CD4-positive, alpha-beta T cell treated with Interleukin-4 for 4 hours (primary cell): Measurements from ENCODE around the gene TRIM73.
"Not testable (repeated sequence)": the region's sequence is repeated elsewhere in the genome, so short reads cannot be mapped to it uniquely, and the experiment has no call there.

Source experiments
- DNase-seq: peaks from one replicate; pipeline ENCODE4 v3.0.0-alpha.2; 2020

Gene TRIM73

GRCh38 chr7:75415829-75416373 is 20.5 kb downstream of the TRIM73 start:
- DNase-seq = not testable (repeated sequence)

DNA sequence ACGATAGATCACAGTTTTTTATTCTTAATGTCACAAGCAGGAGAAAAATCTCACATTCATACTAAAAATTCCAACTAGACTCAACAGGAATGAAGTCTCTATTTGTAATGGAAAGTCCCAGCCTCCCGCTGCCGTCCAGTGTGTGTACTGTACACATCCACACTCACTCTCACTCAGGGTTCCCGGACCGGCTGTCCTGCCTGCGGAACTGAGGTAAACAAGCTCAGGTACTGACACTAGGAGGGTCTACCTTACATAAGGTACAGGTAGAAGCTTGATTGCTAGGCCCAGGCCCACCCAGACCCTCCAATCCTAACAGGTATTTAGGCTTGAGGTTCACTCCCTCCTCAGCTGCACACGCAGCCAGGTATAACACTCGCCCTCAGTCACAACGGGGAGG is 21.4 kb downstream of the TRIM73 start:
- not testable (repeated sequence) for DNase-seq

DNA sequence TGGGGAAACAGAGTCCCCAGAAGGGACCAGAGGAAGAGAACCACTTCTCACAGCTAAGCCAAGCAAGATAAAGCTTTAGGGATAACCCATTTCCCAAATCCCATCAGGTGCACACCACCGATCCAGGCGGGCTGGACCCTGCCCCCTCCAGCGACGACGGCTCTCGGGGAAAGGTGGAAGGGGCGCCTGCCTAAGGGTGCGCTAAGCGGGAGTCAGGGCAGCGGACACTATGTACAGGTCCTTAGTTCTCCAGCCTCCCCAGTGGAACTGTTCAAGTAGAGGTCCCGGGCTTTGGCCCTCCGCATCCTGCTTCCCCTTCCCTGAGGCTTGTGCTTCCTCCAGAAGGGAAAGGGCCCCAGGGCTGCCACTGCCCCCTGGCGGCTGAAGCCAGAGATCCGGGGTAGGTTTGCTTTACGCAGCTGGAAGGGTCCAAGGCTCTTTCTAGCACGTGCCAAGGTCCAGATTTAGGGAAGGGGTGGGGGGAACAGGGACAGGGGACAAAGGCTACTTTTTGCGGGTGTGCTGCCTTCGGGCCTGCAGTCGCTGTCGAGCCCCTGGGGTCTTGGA is 22.9 kb downstream of the TRIM73 start:
- not testable (repeated sequence) for DNase-seq

DNA sequence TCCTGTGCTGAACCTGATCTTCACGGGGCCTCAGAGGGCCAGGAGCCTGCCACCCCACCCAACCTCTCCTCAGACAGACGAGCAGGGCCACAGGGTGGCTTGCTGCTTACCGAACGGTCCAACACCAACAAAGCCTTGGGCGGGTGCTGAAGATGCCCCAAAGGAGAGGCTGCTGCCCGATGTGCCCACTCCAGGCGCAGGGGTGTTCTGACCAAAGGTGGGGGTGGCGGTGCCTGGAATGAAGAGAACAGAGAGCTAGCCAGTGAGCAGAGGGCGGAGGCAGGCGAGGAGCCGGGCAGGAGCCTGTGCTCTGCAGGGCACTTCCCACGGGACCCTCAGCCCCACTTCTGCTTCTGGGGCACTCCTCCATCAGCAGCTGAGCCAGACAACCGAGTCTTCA is 23.8 kb downstream of the TRIM73 start:
- not testable (repeated sequence) for DNase-seq

DNA sequence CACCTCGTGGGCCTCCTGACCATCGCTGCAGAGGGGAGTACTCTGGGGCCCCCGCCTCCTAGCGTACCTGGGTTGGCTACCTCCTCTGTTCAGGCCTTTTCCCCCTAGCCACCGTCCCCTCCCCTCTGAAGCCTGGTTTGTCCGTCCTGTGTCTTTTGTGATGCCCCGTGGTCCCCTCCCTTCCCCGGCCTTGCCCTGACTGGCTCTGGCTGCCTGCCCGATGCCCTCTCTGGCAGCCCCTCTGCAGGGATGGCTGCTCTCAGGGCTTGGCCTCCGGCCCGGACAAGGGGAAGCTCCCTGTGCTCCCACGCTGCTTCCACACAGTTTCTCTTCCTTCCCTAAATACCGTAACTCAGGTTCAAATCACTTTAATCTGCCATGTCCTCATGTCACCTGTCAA is 24.3 kb downstream of the TRIM73 start:
- not testable (repeated sequence) for DNase-seq

GRCh38 chr7:75420152-75420551 is 24.7 kb downstream of the TRIM73 start:
- DNase-seq = not testable (repeated sequence)

DNA sequence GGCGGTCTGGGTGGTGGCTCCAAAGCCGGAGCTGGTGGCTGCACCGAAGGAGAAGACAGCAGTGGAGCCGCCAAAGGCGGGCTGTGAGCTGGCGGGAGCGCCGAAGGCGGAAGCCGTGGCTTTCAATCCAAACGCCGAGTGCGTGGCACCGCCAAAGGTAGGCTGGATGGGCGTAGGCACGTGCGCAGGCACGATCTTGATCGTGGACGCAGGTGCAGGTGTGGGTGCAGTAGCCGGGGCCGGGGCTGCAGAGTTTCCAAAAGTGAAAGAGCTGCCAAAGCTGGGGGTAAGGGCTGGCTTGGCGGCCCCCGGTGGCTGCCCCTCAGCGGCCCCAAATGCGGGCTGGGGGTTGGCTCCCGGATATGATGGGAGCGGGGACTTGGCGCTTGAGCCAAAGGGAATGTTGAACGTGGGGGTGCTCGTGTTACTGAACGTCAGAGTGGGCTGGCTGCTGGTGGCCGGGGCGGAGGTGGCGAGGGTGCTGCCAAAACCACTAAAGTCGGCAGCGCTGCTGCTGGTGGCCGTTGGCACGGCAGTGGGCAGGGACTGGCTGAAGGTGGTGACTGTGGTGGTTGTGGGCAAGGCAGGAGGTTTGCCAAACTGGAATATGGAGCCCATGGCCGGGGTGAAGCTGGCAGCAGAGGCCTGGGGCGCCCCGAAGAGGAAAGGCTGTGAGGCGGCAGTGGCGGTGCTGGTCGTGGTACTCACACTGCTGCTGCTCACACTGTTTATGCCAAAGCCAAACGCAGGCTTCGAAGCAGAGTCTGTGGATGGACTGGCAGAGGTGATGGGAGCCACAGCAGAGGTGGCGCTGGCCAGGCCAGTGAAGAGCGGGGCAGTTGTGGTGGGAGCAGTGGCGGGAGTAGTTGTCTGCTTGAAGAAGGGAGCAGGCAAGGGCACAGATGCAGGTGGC is 26.6 kb downstream of the TRIM73 start:
- DNase-seq = not testable (repeated sequence)

- DNase-seq = not testable (repeated sequence)
These were observed 28.1 kb downstream of the TRIM73 start for GRCh38 chr7:75423481-75423880.

DNA sequence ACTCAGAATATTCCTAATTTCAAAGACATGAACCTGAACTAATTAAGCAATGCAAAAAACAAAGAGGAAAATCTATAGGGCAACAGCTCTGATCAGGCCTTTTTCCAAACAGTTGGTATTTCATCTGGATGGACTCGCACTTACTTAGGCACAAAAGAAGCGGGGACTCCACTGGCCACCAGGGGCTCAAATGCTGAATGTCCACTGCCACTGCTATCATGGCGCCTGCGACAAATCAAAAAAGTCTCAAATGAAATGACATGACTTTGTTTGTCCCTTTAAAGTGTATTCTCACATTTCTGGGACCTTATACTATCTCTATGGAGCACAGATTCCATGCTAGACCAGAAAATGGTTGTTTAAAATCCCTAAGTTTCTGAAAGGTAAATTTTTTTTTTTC is 43.6 kb downstream of the TRIM73 start:
- not testable (repeated sequence) for DNase-seq

DNA sequence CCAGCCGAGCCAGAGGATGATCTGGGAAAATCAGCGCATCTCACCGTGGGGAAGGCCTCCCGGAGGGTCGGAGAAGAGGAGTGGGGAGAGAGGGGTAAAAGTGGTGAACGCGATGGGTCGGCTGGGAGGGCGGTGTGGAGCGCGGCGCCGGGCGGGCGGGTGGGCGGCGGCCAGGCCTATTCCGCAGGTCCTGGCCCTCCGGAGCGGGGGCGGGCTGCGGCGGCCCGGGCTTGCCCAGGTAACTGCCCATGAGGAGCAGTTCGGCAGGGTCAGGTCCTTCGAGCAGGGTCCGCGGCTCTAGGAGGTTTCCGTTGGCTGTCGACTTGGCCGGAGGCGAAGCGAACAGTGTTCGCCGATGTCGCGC is 46.7 kb downstream of the TRIM73 start:
- not testable (repeated sequence) for DNase-seq

GRCh38 chr7:75442465-75443111 is 47.2 kb downstream of the TRIM73 start:
- not testable (repeated sequence) for DNase-seq

DNA sequence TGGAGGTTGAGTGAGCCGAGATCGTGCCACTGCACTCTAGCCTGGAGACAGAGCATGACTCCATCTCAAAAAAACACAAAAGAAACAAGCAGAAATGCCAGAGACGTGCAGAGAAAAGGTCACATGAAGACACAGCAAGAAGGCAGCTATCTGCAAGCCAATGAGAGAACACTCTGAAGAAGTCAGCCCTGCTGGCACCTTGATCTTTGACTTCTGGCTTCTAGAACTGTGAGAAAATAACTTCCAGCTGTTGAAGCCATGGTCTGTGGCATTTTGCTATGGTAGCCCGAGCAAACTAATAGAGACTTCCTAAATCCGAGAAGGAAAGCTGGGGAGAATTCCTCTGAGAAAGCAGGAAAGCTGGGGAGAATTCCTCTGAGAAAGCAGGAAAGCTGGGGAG is 54.5 kb downstream of the TRIM73 start:
- DNase-seq = not testable (repeated sequence)

GRCh38 chr7:75452494-75452955 is 57.1 kb downstream of the TRIM73 start:
- not testable (repeated sequence) for DNase-seq
